ELF-1 (cell line): Measurements from ENCODE around the gene OR51D1.

Experiments used
- DNase-seq: peaks from one replicate; pipeline ENCODE4 v3.0.0-alpha.2; 2016; ENCODE audit warnings: low read depth, low spot score

The OR51D1 gene

GRCh38 chr11:4644233-4644632 is 7.0 kb downstream of the OR51D1 start:
- DNase-seq, result no peak

DNA sequence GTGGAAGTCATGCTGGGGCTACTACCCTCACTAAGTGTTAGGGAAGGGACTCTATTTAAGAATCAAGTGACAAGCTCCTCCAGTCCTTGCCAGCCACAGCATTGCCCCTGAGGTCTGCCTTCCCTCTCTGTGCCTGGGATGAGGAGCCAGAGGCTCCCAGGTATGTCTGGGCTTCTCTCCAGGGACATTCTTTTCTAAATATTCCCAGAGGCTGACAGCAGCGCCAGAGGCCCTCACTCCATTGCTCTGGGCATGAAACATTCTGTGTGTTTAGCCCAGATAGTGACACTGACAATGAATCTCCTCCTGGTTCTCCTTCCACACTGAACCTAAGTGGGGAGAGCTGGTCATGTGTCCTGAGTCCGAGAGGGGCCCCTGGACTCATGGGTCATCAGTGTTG is 8.7 kb downstream of the OR51D1 start:
- no peak for DNase-seq

- DNase-seq, result no peak
Observed at GRCh38 chr11:4647766-4648165, 10.5 kb downstream of the OR51D1 start.

DNA sequence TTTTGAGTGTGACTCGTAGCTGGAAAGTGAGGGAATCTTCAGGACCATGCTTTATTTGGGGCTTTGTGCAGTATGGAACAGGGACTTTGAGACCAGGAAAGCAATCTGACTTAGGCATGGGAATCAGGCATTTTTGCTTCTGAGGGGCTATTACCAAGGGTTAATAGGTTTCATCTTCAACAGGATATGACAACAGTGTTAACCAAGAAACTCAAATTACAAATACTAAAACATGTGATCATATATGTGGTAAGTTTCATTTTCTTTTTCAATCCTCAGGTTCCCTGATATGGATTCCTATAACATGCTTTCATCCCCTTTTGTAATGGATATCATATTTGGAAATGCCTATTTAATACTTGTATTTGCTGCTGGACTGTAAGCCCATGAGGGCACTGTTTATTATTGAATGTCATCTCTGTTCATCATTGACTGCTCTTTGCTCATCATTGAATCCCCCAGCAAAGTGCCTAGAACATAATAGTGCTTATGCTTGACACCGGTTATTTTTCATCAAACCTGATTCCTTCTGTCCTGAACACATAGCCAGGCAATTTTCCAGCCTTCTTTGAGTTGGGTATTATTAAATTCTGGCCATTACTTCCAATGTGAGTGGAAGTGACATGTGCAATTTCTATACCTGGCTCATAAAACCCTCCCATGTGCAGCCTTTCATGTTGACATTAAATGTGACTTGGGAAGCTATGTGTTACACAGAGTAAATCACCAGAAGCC is 17.5 kb downstream of the OR51D1 start:
- DNase-seq, result no peak

- no peak for DNase-seq
Observed at GRCh38 chr11:4658629-4659445, 21.6 kb downstream of the OR51D1 start.

GRCh38 chr11:4662876-4663275 is 25.6 kb downstream of the OR51D1 start:
- no peak for DNase-seq

GRCh38 chr11:4664183-4664582 is 26.9 kb downstream of the OR51D1 start:
- no peak for DNase-seq

GRCh38 chr11:4664786-4665185 is 27.5 kb downstream of the OR51D1 start:
- no peak for DNase-seq

- no peak for DNase-seq
Observed at GRCh38 chr11:4665424-4665823, 28.1 kb downstream of the OR51D1 start.

- no peak for DNase-seq
Observed at GRCh38 chr11:4671741-4672140, 34.5 kb downstream of the OR51D1 start.

- no peak for DNase-seq
Observed at GRCh38 chr11:4672470-4672869, 35.2 kb downstream of the OR51D1 start.

- no peak for DNase-seq
Observed at GRCh38 chr11:4673781-4674180, 36.5 kb downstream of the OR51D1 start.

DNA sequence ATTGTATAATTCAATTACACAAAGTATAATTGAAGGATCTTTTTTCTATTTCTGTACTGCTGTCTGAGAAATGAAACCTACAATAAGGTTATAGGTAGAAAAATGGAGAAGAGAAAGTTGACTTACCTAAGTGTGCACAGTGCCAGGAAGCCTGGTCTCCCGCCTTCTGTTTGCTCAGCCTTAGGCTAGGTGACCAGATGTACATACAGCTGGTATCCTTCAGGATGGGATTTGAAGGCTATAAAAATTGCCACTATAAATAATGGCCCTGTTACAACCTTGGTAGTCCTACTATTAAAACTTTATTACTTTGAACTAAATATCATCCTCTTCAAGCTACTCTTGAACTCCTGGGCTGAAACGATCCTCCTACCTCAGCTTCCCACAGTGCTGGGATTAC is 40.7 kb downstream of the OR51D1 start:
- DNase-seq, result no peak

- DNase-seq, result no peak
Observed at GRCh38 chr11:4680341-4680740, 43.1 kb downstream of the OR51D1 start.

GRCh38 chr11:4682623-4683419 is 45.5 kb downstream of the OR51D1 start:
- no peak for DNase-seq

- DNase-seq, result no peak
Observed at GRCh38 chr11:4684631-4685285, 47.5 kb downstream of the OR51D1 start.
